PC-3 (cell line): Measurements from ENCODE around the gene PLXNA4. TPM values are rescaled to one million over a fixed set of nuclear protein-coding genes. Genes with fewer than 3 reads are reported as not detected.

ENCODE experiments used
- ATAC-seq: fragments of 200-7000 bp; cut with Tn5 transposase; 2 replicates; pipeline ENCODE4 v1.9.1; 2020; ENCODE audit warnings: mild to moderate bottlenecking, moderate library complexity
- BruUV-seq: library from RNA; stranded (reverse); fragments of 400-500 nt; replicated peaks from 2 replicates; lab custom pipeline; 2021; lab: Mats Ljungman, UMichigan
- CTCF ChIA-PET: fragments of 300-600 bp; sonication (Branson Sonifier 250); formaldehyde crosslinking; loops from one replicate; lab custom pipeline; 2022; ENCODE audit warnings: antibody characterized with exemption; lab: Charles Lee
- POLR2A ChIA-PET: fragments of 300-600 bp; sonication (Branson Sonifier 250); formaldehyde crosslinking; loops from one replicate; lab custom pipeline; 2022; ENCODE audit warnings: antibody characterized with exemption; ENCODE audit not compliant: unreplicated experiment; lab: Charles Lee
- DNase-seq: peaks from one replicate; pipeline ENCODE4 v3.0.0-alpha.2; 2015
- H2AFZ ChIP-seq: fragments of 300-600 bp; sonication (generic); 2 replicates; pipeline ENCODE4 v1.6.0; 2016; ENCODE audit warnings: antibody characterized with exemption, low read length
- H3F3A ChIP-seq: fragments of 300-600 bp; sonication (generic); one replicate; pipeline ENCODE4 v1.6.0; 2017; ENCODE audit warnings: antibody characterized with exemption, low read length, control low read depth, mild to moderate bottlenecking; ENCODE audit not compliant: unreplicated experiment
- H3K27ac ChIP-seq: fragments of 300-600 bp; sonication (generic); 2 replicates; pipeline ENCODE4 v1.5.1; 2016; ENCODE audit warnings: mild to moderate bottlenecking, low read length
- H3K27me3 ChIP-seq: fragments of 300-600 bp; sonication (generic); 2 replicates; pipeline ENCODE4 v1.6.1; 2016; ENCODE audit warnings: low read length, mixed read lengths
- H3K36me3 ChIP-seq: fragments of 300-600 bp; sonication (generic); 2 replicates; pipeline ENCODE4 v1.6.1; 2016; ENCODE audit warnings: low read depth, mixed run types, low read length, mixed read lengths
- H3K4me1 ChIP-seq: fragments of 300-600 bp; sonication (generic); 2 replicates; pipeline ENCODE4 v1.5.1; 2016; ENCODE audit warnings: low read length; ENCODE audit not compliant: insufficient read depth
- H3K4me2 ChIP-seq: fragments of 300-600 bp; sonication (generic); 2 replicates; pipeline ENCODE4 v1.6.0; 2016; ENCODE audit warnings: low read length
- H3K4me3 ChIP-seq: fragments of 300-600 bp; sonication (generic); 2 replicates; pipeline ENCODE4 v1.5.1; 2016; ENCODE audit warnings: mild to moderate bottlenecking, low read length, mixed read lengths
- H3K79me2 ChIP-seq: fragments of 300-600 bp; sonication (generic); 2 replicates; pipeline ENCODE4 v1.6.1; 2017; ENCODE audit warnings: low read length, mixed read lengths
- H3K9ac ChIP-seq: fragments of 300-600 bp; sonication (generic); 2 replicates; pipeline ENCODE4 v1.6.0; 2016; ENCODE audit warnings: mild to moderate bottlenecking, low read length
- H3K9me2 ChIP-seq: fragments of 300-600 bp; sonication (generic); replicated peaks from 2 replicates; pipeline ENCODE4 v1.6.1; 2016; ENCODE audit warnings: mixed run types, low read length, mixed read lengths
- H3K9me3 ChIP-seq: fragments of 300-600 bp; sonication (generic); 2 replicates; pipeline ENCODE4 v1.6.1; 2016; ENCODE audit warnings: low read length, mixed read lengths
- H4K20me1 ChIP-seq: fragments of 300-600 bp; sonication (generic); 2 replicates; pipeline ENCODE4 v1.6.1; 2016; ENCODE audit warnings: low read length, mixed read lengths
- EZH2 ChIP-seq: fragments of 300-600 bp; sonication (generic); IDR thresholded peaks from one replicate; pipeline ENCODE4 v1.6.1; 2017; ENCODE audit warnings: antibody characterized with exemption, mild to moderate bottlenecking, low read length; ENCODE audit not compliant: unreplicated experiment
- EZH2phosphoT487 ChIP-seq: fragments of 300-600 bp; sonication (generic); IDR thresholded peaks from 2 replicates; pipeline ENCODE4 v1.6.1; 2018; ENCODE audit warnings: mild to moderate bottlenecking, antibody characterized with exemption, low read length, borderline replicate concordance
- intact Hi-C: fragments of 100-400 bp; cut with micrococcal nuclease; formaldehyde crosslinking; loops from 2 replicates; pipeline ENCODE4 v1.9.0; 2023
- total RNA-seq: library from RNA; depleted of rRNA; stranded (reverse); fragments of >200 nt; gene quantifications from 2 replicates; pipeline ENCODE4 v1.2.3, GENCODE V29; 2014
- TF ChIP-seq, protein P1 (sequence below): fragments of 300-600 bp; sonication (generic); conservative IDR thresholded peaks from 2 replicates; pipeline ENCODE4 v1.5.1; 2017; ENCODE audit warnings: antibody characterized with exemption, low read depth, mild to moderate bottlenecking, low read length

PLXNA4 gene
- total RNA-seq, 1 experiment from 2014 or later: 1.2 TPM

DNA sequence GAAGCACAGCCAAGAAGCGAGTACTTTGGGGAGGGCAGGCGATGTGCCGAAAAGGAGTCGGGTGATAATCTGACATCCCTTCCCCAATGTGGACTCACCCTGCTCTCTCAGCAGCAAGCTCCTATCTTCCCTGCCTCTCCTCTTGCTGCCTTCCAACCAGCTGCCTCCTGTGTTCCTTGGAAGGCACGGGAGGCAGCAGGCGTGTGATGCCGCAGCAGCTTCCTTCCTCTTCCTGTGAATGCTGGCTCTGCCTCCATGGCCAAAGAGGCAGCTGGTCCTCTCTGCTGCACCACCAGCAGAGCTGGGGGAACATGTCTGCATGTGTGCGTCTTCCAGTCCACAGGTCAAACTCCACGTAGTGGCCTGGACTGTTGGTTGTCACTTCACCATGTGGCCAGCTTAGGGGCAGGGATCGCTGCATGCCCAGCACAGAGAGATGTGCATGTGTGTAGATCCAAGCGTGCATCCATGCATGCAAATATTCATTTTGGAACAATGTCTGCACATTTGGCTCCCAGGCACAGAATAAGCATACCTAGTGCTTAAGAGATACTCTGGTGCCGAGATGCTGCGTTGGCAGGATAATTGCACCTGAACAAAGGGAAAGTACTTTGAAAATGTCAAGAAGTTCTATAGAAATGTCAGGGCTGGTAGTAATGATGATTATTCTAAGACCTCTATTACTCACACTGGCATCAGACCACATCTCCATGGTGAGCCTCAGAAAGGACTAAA lies 499.8 kb downstream of the PLXNA4 start:
- peaks cover 7% of the 10 kb centered on the region; the same call in 1 of the 2 replicates for H3K27me3 ChIP-seq
- ATAC-seq (no peak), DNase-seq (no peak)
- H3K27ac ChIP-seq: no peak overlapping the region
- H3K9me2 ChIP-seq: no peaks in the 10 kb centered on the region
- TF ChIP-seq EZH2phosphoT487 (no peak), EZH2 (no peak)
- TF ChIP-seq, protein P1, sequence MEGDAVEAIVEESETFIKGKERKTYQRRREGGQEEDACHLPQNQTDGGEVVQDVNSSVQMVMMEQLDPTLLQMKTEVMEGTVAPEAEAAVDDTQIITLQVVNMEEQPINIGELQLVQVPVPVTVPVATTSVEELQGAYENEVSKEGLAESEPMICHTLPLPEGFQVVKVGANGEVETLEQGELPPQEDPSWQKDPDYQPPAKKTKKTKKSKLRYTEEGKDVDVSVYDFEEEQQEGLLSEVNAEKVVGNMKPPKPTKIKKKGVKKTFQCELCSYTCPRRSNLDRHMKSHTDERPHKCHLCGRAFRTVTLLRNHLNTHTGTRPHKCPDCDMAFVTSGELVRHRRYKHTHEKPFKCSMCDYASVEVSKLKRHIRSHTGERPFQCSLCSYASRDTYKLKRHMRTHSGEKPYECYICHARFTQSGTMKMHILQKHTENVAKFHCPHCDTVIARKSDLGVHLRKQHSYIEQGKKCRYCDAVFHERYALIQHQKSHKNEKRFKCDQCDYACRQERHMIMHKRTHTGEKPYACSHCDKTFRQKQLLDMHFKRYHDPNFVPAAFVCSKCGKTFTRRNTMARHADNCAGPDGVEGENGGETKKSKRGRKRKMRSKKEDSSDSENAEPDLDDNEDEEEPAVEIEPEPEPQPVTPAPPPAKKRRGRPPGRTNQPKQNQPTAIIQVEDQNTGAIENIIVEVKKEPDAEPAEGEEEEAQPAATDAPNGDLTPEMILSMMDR: no peak
- H3F3A ChIP-seq: no peaks in the 10 kb centered on the region
- ChIA-PET CTCF (no interaction called here), POLR2A (no interaction called here)
- no peak overlapping the region for H3K9ac ChIP-seq
- H3K4me2 ChIP-seq: no peak overlapping the region
- no peaks in the 10 kb centered on the region for H3K9me3 ChIP-seq
- BruUV-seq: no TSS peak
- H4K20me1 ChIP-seq: no peaks in the 10 kb centered on the region
- no peak overlapping the region for H2AFZ ChIP-seq
- H3K4me3 ChIP-seq: no peak overlapping the region
- no peaks in the 10 kb centered on the region for H3K36me3 ChIP-seq
- H3K79me2 ChIP-seq: no peaks in the 10 kb centered on the region
- intact Hi-C loops: no loop called here
- no peaks in the 10 kb centered on the region for H3K4me1 ChIP-seq

DNA sequence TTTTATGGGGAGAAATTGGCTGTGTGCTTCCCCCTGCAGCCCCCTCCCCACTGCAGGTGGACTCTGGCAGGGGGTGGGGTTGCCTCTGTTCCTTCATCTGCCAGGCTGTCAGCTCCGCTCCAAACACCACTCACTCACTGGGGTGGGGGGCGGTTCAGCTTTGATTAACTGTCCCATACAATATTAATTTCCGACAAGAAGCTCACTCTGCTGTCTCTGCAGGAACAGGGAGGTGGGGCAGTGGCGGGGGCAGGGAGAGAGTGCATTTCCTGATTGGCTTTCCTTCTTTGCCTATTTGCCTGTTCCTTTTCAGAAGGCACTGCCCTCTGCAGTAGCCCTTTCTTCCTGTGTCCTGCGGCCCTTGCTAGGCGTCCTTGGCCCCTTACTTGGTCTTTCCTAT lies 500.8 kb downstream of the PLXNA4 start:
- Histone ChIP-seq H3K4me2 (no peak overlapping the region), H2AFZ (no peak overlapping the region), H3K79me2 (no peaks in the 10 kb centered on the region), H3K9me3 (no peaks in the 10 kb centered on the region), H3K4me1 (no peaks in the 10 kb centered on the region), H3K9me2 (no peaks in the 10 kb centered on the region), H3K27me3 (peaks cover 7% of the 10 kb centered on the region; the same call in 1 of the 2 replicates), H3K36me3 (no peaks in the 10 kb centered on the region), H3K9ac (no peak overlapping the region), H3F3A (no peaks in the 10 kb centered on the region), H4K20me1 (no peaks in the 10 kb centered on the region), H3K4me3 (no peak overlapping the region), H3K27ac (no peak overlapping the region)
- CTCF ChIA-PET: no interaction called here
- intact Hi-C loops: no loop called here
- DNase-seq (no peak), ATAC-seq (no peak)
- TF ChIP-seq, protein P1: no peak
- TF ChIP-seq EZH2: no peak
- TF ChIP-seq EZH2phosphoT487: no peak
- POLR2A ChIA-PET: no interaction called here
- no TSS peak for BruUV-seq

- TF ChIP-seq EZH2: no peak
- TF ChIP-seq, protein P1: no peak
- TF ChIP-seq EZH2phosphoT487: no peak
- no TSS peak for BruUV-seq
- Histone ChIP-seq H3K27me3 (peaks cover 7% of the 10 kb centered on the region; the same call in 1 of the 2 replicates), H3K9me3 (no peaks in the 10 kb centered on the region), H3K36me3 (no peaks in the 10 kb centered on the region), H3K4me3 (no peak overlapping the region), H3K9me2 (no peaks in the 10 kb centered on the region), H3K4me1 (no peaks in the 10 kb centered on the region), H3K27ac (no peak overlapping the region), H3K9ac (no peak overlapping the region), H2AFZ (no peak overlapping the region), H3K4me2 (no peak overlapping the region), H3F3A (no peaks in the 10 kb centered on the region), H4K20me1 (no peaks in the 10 kb centered on the region), H3K79me2 (no peaks in the 10 kb centered on the region)
- ChIA-PET CTCF (no interaction called here), POLR2A (no interaction called here)
- DNase-seq (no peak), ATAC-seq (no peak)
- intact Hi-C loops: no loop called here
These were observed 502.2 kb downstream of the PLXNA4 start for GRCh38 chr7:132073920-132074589.
